SK-N-SH treated with all-trans-retinoic acid at 6 μM for 48 hours (cell line): Measurements from ENCODE around the gene CLCNKA.

ENCODE experiments used
- OSR1 ChIP-seq: fragments of 250-450 bp; sonication (Bioruptor Pico); IDR thresholded peaks from 2 replicates; pipeline ENCODE4 v1.8.0; 2022; ENCODE audit warnings: moderate library complexity, mild to moderate bottlenecking, inconsistent platforms
- POU6F1 ChIP-seq: fragments of 250-450 bp; sonication (Bioruptor Pico); IDR thresholded peaks from 2 replicates; pipeline ENCODE4 v1.8.0; 2021; ENCODE audit warnings: low read depth, mild to moderate bottlenecking, moderate library complexity, borderline replicate concordance
- TOX ChIP-seq: fragments of 250-450 bp; sonication (Bioruptor Pico); IDR thresholded peaks from 2 replicates; pipeline ENCODE4 v1.8.0; 2021; ENCODE audit warnings: mild to moderate bottlenecking, moderate library complexity, borderline replicate concordance
- ZFP3 ChIP-seq: fragments of 250-450 bp; sonication (Bioruptor Pico); IDR thresholded peaks from 2 replicates; pipeline ENCODE4 v1.5.0; 2020; ENCODE audit warnings: mild to moderate bottlenecking, moderate library complexity
- ZFP30 ChIP-seq: fragments of 450-650 bp; formaldehyde crosslinking; IDR thresholded peaks from 2 replicates; pipeline ENCODE4 v1.5.0; 2022; ENCODE audit warnings: mild to moderate bottlenecking, moderate library complexity

- TF ChIP-seq OSR1 (CRISPR knock-in tag) (no peak), ZFP3 (no peak), POU6F1 (CRISPR knock-in tag) (no peak), ZFP30 (no peak), TOX (CRISPR knock-in tag) (no peak)
Observed at GRCh38 chr1:16029288-16029687, 7.5 kb downstream of the CLCNKA start.
